GM12874 (cell line): ENCODE data around the gene RGL2.

Source experiments
- TF ChIP-seq, protein P1 (sequence below): IDR thresholded peaks from 2 replicates; pipeline ENCODE4 v1.5.1; 2011; ENCODE audit warnings: low read depth, mild to moderate bottlenecking, control low read depth, low read length, moderate library complexity; ENCODE audit not compliant: insufficient read depth

The RGL2 gene

DNA sequence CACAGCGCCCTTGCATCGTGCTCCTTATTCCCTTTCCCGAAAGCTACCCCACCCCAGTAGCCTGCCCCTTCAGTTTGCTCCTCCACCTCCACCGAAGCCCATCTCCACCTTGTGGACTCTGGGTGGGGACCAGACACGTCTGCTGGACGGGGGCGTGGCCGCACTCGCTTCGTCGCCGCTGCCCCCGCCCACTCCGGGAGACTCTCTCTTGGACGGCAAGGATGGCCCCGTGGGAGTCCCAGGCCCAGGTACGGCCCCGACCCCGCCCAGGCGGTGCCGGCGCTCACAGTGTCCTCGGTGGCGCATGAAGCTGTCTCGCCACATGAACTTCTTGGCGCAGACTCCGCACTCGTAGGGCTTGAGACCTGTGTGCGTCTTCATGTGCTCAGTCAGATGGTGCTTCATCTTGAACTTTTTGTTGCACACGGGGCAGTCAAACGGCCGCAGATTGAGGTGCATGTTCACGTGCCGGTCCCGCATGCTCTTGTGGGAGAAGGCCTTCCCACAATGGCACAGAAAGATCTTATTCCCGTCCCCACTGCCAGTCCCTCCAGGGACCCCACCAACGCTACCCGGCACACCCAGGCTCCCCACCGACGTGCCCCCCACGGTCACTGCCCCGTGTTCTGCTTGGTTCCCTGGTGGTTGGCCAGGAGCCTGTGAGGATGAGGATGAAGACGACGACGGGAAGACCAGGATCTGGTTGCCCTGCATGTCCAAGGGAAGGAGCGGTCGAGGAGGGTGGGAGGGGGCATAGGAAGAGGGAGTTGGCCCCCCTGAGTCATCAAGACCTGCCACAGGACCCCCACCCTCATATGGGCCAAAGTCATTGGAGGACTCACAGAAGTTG is 16.4 kb upstream of the RGL2 start:
- TF ChIP-seq, protein P1, sequence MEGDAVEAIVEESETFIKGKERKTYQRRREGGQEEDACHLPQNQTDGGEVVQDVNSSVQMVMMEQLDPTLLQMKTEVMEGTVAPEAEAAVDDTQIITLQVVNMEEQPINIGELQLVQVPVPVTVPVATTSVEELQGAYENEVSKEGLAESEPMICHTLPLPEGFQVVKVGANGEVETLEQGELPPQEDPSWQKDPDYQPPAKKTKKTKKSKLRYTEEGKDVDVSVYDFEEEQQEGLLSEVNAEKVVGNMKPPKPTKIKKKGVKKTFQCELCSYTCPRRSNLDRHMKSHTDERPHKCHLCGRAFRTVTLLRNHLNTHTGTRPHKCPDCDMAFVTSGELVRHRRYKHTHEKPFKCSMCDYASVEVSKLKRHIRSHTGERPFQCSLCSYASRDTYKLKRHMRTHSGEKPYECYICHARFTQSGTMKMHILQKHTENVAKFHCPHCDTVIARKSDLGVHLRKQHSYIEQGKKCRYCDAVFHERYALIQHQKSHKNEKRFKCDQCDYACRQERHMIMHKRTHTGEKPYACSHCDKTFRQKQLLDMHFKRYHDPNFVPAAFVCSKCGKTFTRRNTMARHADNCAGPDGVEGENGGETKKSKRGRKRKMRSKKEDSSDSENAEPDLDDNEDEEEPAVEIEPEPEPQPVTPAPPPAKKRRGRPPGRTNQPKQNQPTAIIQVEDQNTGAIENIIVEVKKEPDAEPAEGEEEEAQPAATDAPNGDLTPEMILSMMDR, result no peak

DNA sequence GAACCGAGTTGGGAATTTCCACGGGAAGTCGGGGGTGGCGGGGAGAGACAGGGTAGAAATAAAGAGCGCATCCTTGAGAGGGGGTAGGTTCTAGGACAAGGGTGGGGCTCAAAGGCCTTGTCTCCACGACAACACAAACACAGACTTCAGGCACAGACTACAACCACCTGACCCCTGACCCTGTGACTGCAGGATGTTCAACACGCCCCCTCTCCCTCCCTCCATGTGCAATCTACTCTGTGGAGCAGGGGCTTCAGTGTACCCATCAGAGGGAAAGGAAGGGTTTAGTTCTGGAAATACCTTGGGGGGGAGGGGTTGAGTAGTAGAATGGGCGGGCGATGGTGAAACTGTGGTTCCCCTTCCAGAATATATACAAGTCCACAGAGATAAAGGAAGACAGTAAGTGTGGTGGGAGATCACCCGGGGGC is 15.8 kb upstream of the RGL2 start:
- TF ChIP-seq, protein P1, result no peak

DNA sequence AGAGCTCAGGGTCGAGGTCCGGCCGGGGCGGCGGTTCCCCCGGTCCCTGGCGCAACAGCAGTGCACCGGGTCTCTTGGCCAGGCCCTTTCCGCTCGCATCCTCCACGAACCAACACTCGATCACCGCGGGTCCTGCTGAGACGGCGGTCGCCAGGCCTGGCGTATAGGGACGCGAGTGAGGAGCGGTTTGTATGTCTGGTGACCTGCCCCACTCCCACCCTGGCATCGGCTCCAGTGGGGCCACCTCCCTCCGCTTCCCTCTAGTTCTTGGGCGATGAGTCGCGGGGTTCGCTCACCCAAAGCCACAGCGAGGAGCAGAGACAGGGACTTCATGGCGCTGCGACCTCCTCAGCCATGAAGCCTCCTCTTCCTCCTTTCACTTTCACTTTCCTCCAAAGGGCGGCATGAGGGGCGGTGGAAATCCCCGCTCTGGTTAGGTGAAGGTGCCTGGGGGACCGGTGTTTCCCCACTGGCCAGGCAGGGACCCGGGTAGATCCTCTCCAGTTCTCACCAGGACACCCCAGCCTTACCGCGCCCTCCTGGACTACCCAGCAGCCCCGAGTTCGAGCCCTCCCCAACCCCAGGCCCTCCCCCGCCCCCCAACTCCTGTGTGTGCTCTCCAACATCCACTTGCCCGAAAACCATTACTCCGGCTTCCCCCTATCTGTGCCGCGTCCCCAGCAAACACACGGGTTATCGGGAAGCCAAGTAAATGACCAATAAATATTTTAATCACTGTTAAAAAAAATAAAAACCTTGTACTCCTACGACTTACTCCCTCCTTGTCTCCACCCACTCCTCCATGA is 15.2 kb upstream of the RGL2 start, which contains the start of gene TAPBP:
Gene TAPBP, minus strand, starts transcription at position 370 of the 806 bp plus-strand sequence. Its CDS starts 37 bp downstream, at position 333.
- TF ChIP-seq, protein P1, result no peak

DNA sequence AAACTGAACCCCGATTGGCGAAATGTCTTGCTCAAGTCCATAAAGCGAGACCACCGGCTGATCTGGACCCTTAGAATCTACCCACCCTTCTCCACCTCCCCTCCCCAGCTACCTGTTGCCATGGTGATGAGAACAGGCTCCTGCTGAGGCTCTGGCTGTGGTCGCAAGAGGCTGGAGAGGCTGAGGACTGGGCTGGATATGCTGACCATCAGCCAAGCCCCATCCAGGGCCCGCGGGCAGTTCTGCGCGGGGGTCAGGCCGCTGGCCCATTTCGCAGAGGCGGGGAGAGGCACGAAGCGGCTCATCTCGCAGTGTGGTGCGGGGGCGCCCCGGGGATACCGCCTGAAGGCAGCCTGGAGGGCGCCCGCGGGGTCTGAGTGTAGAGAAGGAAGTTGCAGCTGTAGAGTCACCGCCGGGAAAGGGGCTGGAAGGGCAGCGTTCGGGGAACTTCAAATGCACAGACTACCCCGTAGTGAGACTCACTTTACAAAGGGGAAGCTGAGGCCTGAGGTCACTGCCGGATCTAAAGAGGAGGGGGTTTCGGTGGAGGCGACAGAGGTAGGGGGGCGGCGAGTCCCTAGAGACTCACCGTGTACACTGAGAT is 14.5 kb upstream of the RGL2 start:
- TF ChIP-seq, protein P1, result no peak

DNA sequence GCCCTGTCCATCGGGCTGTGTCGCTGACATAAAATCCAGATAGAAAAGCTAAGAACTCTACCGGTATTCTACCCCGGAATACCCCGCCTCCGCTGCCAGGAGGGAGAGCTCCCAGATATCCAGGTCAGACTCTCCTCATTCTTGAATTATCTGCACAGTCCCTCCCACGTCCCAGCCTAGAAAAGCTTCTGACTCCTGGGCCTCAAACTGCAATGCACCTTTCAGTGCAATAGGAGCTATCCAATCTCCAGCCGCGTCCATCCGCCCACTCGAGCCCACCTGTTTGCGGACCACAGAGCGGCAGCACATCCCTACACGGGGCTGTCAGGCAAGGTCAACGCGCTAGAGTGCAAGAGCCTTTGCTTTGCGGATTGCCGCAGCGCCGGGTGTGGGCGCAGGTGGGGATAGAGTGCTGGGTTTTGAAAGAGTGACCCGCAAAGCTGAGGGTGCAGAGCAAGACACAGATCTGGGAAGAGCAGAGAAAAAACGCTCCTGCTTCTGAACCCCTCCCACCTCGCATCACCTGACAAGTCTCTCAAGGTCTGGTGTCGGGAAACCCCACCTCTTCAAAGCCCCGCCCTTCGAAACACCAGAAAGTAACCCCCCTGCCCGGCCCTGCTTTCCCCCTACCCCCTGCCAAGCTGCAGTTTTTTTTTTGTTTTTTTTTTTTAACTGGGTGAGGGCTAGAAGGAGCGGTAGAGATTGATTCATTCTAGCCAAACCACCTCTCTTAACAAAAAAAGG is 13.8 kb upstream of the RGL2 start:
- TF ChIP-seq, protein P1, result no peak

DNA sequence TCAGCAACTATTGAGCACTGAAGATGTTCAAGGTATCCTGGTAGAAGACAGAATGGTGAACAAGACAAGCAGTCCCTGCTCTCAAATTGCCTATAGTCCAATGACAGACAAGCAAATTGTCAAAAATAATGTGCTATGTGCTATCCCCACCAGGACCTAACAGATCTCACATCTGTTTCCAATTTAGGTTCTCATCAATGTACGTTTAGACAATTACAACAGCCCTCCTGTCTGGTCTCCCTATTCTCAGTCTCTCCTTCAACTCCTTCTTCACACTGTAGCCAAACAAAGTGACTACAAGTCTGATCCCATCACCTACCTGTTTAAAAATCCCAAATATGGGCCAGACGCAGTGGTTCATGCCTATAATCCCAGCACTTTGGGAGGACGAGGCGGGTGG is 7.6 kb upstream of the RGL2 start:
- TF ChIP-seq, protein P1, result no peak
